HG02870 (cell line): ENCODE results near the gene GNL2.
"Not testable (repeated sequence)": the region's sequence is repeated elsewhere in the genome, so short reads cannot be mapped to it uniquely, and the experiment has no call there.

Experiments
- ATAC-seq: cut with Tn5 transposase; IDR thresholded peaks from one replicate; pipeline ENCODE4 v1.9.1; 2021; ENCODE audit warnings: mild to moderate bottlenecking, moderate library complexity; ENCODE audit not compliant: unreplicated experiment

Gene GNL2

DNA sequence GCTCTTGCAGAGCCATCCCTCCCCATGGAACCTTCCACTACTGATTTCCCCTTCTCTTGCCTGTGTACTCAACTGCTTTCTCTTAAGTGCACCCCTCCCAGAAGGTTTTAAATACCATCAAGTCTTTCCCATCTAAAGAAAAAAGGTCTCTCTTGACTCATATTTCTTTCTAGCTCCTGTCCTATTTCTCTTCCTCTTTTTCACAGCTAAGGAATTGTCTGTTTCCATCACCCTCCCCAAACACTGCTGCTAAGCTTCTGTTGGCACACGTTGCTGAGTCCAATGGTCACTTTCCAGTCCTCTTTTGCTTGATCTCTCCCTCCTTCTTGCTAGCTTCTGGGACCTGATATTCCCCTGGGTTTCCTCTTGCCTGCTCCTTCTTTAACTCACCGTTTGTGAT, 13.3 kb upstream of the GNL2 start:
- no peak for ATAC-seq

DNA sequence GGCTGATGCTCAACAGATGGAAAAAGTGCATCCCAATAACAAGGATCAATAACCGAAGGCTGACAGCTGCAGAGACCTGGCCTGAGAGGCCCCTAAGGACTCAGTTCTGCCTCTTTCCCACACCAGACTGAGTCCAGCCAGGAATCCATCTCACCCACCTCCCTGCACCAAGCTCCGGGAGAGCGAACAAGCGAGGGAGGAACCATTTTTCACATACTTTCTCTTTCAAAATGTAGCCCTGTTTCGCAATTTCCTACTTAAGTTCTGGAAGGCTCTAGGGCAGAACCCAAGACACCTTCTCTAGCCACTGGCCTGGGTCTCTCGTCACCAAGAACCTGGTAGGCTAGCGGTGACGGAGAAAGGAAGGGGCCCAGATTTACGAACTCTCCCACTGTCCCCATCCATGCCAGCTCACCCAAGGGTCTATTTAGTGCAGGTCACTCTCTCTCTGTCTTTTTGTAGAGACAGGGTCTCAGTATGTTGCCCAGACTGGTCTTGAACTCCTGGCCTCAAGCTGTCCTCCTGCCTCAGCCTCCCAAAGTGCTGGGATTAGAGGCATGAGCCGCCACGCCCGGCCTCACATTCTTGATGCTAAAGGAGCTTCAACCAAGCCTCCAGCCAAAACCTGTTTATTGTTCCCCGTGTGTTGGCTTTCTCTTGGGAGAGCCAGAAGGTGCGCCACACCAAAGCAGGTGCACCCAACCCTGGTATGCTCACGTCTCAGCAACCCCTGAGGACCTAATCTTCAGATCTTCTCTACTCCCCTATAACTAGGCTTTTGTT, 10.9 kb upstream of the GNL2 start:
- no peak for ATAC-seq

GRCh38 chr1:37605806-37606474, 10.2 kb upstream of the GNL2 start:
- ATAC-seq, result no peak

DNA sequence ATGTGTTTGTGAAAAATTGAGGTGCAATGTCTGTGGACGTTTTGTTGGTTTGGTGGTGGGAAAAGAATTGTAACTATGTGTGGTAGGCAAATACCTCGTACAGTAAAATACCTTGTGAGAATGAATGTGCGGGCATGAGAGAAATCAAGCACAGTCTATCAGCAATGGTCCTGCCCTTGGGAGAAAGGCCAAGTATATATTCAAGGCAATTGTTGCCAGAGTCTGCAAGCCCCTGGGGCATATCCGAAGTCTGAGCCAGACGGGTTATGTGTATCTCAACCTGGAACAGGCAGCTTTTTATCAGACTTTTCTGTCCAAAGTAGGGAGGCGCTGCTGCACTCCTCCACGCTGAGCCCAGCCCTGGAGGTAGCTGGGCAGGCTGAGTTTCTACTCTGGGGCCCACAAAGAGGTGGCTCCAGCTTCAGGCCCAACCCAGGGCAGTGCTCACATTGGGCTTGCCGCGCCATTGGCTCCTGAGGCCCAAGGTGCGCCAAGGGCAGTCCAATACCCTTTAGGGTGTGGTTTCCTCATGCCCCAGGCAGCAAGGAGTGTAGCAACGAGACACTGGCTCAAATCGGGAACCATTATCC, 9.4 kb upstream of the GNL2 start:
- no peak for ATAC-seq

GRCh38 chr1:37602750-37603694, 7.3 kb upstream of the GNL2 start:
- no peak for ATAC-seq

GRCh38 chr1:37601441-37601840, 5.7 kb upstream of the GNL2 start:
- no peak for ATAC-seq

GRCh38 chr1:37599940-37600339, 4.2 kb upstream of the GNL2 start:
- ATAC-seq, result no peak

GRCh38 chr1:37596182-37596667, 488 bp upstream of the GNL2 start:
- ATAC-seq, result no peak

DNA sequence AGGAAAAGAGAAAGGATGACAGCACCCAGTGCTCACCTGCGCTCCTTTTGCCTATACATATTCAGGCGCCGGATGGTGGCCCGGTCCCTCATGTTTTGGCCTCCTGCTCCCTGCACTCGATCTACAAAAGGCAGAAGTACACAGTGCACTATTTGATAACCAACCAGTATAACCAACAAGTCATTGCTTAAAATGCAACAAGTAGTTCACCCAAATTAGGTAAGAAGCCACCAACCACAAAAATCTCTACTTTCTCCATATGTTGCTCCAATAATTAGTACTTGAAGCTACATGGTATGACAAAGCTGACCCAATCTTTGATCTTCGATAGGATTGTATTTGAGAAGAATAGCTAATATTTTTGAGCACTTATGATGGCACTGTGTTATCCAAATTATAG, 2.0 kb downstream of the GNL2 start:
- ATAC-seq, result no peak

GRCh38 chr1:37588939-37589338, 6.8 kb downstream of the GNL2 start:
- no peak for ATAC-seq

DNA sequence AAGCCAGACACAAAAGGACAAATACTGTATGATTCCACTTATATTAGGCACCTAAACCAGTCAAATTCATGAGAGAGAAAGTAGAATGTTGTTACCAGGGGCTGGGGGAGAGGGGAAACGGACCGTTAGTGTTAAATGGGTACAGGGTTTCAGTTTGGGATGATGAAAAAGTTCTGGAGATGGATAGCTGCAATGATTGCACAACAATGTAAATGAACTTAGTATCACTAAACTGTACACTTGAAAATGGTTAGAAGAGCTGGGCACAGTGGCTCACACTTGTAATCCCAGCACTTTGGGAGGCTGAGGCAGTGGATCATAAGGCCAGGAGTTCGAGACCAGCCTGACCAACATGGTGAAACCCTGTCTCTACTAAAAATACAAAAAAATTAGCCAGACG, 11.2 kb downstream of the GNL2 start:
- ATAC-seq, result not testable (repeated sequence)

DNA sequence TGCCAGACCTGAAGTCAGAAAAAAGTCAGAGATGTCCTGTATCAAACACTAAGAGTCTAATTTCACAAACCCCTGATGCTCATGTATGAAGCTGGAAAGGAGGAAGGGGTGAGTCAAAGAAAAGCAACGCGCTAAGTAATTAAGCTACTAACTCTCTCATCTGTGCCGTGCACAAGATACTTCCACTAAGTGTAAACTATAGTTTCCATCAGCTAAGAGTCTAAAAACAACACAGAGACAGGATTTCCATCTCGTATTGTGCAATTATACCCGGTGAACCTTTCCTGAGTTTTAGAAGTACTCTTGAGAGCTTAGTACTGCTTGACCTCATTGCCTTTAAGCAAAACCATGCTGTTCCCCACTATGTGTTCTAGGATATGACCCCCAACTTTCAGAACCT, 20.0 kb downstream of the GNL2 start:
- no peak for ATAC-seq

- no peak for ATAC-seq
Observed at GRCh38 chr1:37574834-37575480, 20.8 kb downstream of the GNL2 start.

DNA sequence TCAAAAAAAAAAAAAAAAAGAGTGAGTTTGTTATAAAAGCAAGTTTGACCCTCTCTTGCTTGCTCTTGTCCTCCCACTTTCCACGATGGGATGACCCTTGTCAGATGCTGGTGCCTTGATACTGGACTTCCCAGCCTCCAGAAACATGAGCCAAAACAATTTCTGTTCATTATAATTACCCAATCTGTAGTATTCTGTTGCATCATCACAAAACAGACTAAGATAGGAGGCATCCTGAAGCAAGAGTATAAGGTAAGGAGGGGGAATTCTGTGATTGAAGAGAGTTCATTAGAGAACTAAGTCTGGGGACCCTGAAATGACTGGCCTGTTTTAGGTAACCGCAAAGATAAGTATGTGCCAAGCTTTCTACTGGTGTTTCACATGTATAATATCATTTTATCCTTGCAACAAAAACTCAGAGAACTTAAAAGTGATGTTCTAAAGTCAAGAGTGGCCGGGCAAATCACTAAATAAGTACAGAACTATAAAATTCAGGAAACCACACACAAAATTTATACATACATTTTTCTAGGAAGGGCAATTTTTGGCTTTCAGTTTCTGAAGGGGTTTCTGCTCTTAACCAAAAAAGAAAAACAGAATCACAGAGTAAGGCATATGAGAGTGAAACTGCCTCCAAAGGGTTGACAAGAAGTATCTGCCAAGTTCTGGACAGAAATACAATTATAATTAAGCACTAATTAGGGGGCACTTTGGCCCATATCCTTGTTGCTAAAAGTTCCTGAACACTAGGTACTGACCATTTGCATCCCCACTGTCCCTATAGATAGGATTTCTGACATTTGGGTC, 25.0 kb downstream of the GNL2 start:
- ATAC-seq, result no peak

DNA sequence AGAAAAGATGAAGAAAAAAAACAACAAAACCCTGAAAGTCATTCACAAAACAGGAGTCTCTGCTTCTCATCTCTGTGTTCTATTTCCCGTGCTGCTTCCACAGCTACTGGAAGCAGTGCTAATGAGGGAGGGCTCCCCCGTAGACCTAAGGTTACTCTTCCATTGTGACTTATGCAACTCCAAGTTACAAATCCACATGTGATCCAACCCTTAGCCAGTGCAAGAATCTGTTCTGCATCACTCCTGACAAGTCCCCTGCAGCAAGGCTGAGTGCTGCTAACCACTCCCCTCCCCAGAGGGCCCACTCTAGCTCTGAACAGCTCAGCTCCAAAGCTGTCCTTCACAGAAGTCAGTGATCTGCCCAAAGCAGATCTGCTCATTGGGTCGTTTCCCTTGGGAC, 28.7 kb downstream of the GNL2 start:
- ATAC-seq, result no peak

DNA sequence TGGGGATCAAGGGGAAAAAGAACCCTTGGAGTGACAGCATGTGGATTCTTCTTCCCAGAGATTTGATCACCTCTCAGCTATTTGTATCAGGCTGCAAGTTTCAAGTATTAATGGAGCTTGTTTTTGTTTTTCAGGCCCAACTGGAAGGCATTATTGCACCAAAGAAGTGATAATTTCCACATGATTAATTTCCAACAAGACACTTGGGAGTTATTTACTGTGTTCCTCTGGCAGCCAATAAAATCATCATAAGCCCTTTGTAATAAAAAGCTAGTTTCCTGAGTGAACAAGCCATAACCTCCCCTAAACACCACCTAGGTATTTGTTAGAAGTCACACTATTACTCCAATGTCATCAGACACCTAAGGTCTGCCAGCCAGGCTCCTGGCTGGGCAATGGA, 30.8 kb downstream of the GNL2 start:
- ATAC-seq, result no peak

GRCh38 chr1:37562984-37563383, 32.8 kb downstream of the GNL2 start:
- ATAC-seq, result no peak

DNA sequence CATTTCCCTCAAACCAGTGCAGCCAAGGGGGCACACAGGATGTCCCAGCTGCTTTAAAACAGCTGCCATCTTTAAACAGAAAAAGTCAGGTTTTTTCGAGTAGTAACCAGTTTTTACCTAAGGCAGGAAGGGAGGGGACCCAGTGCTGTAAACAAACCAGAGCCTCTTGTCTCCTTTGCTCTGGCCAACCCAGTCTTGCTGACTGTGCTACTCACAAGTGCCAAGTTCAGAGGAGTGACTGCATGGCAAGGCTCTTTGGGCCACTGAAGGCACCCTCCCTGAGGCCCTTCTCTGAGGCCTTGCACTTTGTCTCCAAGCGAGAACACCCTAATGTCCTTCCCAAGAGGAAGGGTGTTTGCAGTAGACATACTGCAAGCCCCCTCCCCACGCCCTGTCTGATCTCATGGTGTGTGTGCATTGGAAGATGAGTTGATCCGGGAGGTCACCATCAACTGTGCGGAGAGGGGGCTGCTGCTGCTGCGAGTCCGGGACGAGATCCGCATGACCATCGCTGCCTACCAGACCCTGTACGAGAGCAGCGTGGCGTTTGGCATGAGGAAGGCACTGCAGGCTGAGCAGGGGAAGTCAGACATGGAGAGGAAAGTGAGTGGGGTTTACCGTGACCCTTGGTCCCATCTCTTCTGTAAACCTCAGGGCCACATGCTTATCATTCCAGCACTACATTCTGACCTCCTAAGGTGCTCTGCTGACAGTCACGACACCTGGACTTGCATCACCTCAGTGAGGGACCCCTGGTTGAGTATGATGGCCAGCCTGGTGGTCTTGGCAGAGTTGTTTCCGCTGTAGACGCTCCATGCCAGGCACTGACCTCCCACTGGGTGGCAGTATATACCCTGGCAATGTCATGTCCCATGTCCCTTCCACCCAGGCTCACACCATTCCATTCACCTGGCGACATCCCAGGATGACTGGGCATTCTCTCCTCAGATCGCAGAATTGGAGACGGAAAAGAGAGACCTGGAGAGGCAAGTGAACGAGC, 34.3 kb downstream of the GNL2 start:
- no peak for ATAC-seq
